ENCODE measurements around the gene POMGNT2.

The POMGNT2 gene

GRCh38 chr3:43113671-43114070 lies 7.8 kb upstream of the POMGNT2 start:
- no peak for DNase-seq
- Histone ChIP-seq H3K27me3 (ENCODE audit: insufficient read depth, low read depth, severe bottlenecking) (no peaks in the 10 kb centered on the region), H3K9me3 (ENCODE audit: severe bottlenecking) (no peaks in the 10 kb centered on the region), H3K27ac (no peak overlapping the region), H3K4me3 (ENCODE audit: low read depth, low read length) (no peak overlapping the region), H3K36me3 (no peaks in the 10 kb centered on the region)
- TF ChIP-seq, protein P1, sequence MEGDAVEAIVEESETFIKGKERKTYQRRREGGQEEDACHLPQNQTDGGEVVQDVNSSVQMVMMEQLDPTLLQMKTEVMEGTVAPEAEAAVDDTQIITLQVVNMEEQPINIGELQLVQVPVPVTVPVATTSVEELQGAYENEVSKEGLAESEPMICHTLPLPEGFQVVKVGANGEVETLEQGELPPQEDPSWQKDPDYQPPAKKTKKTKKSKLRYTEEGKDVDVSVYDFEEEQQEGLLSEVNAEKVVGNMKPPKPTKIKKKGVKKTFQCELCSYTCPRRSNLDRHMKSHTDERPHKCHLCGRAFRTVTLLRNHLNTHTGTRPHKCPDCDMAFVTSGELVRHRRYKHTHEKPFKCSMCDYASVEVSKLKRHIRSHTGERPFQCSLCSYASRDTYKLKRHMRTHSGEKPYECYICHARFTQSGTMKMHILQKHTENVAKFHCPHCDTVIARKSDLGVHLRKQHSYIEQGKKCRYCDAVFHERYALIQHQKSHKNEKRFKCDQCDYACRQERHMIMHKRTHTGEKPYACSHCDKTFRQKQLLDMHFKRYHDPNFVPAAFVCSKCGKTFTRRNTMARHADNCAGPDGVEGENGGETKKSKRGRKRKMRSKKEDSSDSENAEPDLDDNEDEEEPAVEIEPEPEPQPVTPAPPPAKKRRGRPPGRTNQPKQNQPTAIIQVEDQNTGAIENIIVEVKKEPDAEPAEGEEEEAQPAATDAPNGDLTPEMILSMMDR (IDR thresholded peaks at IDR 0.05; ENCODE audit: low read depth, low read length), result no peak

DNA sequence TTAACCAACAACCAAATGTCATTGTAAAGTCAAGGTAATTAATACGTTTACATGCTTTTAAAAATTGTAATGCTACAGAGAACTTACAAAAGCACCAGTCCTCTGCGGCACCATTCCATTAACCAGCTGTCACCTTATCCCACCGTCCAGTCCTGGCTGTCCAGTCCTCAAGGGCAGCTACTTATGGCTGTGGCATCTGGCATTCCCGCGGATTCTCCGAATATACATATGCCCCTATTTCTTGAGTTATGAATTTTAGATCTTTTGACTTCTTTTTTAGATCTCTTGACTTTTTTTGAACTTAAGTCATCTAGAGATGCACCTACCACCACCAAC lies 382 bp upstream of the POMGNT2 start:
- H3K9me3 ChIP-seq (ENCODE audit: severe bottlenecking), result no peaks in the 10 kb centered on the region
- H3K27ac ChIP-seq, result no peak overlapping the region
- TF ChIP-seq, protein P1 (IDR thresholded peaks at IDR 0.05; ENCODE audit: low read depth, low read length), result no peak
- H3K4me3 ChIP-seq (ENCODE audit: low read depth, low read length), result peak overlapping the region; percentile 49
- DNase-seq, result peak; percentile 42
- H3K27me3 ChIP-seq (ENCODE audit: insufficient read depth, low read depth, severe bottlenecking), result no peaks in the 10 kb centered on the region
- no peaks in the 10 kb centered on the region; the same call in 1 of the 2 replicates for H3K36me3 ChIP-seq

DNA sequence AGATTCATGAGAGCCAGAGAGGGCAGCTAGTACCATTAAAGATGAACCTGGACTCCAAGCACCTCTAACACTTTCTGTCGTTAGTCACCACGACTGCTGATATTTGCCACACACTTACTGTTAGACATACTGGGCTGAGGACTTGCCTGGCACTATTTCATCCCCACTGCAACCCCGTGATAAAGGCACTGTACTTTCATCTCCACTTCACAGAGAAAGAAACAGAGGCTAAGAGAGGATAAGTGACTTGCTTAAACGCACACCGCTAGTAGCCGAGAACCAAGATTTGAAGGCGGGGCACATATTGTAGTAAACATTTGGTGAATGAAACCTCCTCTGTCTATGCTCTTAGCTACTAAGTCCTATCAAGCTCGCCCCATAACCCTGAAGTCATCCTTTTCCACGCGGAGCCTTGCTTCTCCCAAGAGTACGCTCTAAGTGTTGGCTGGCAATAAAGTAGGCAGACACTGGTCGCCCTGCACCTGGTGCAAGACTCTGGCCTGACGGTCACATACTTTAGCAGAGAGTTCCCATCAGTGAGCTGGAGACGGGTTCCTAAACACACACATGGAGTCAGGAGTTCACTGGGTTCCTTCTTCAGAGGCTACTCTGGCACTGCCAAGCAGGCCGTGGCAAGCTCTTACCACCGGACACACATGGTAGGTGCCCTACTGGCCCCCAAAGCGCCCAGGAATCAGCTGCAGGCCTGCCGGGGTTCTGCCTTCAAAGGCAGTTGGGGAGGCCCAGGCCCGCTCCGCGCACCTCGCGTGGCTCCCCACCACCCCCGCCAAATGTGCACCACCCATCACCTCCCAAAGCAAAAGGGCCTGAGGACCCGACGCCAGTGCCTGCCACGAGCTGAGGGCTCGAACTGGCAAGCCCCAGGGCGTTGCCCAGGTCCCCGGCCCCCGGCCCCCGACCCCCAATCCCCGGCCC lies 951 bp downstream of the POMGNT2 start:
- TF ChIP-seq, protein P1 (IDR thresholded peaks at IDR 0.05; ENCODE audit: low read depth, low read length), result no peak
- Histone ChIP-seq H3K27ac (no peak overlapping the region), H3K9me3 (ENCODE audit: severe bottlenecking) (no peaks in the 10 kb centered on the region), H3K36me3 (peaks cover 5% of the 10 kb centered on the region; the same call in 1 of the 2 replicates), H3K27me3 (ENCODE audit: insufficient read depth, low read depth, severe bottlenecking) (no peaks in the 10 kb centered on the region), H3K4me3 (ENCODE audit: low read depth, low read length) (peak overlapping the region; percentile 91)
- no peak for DNase-seq

DNA sequence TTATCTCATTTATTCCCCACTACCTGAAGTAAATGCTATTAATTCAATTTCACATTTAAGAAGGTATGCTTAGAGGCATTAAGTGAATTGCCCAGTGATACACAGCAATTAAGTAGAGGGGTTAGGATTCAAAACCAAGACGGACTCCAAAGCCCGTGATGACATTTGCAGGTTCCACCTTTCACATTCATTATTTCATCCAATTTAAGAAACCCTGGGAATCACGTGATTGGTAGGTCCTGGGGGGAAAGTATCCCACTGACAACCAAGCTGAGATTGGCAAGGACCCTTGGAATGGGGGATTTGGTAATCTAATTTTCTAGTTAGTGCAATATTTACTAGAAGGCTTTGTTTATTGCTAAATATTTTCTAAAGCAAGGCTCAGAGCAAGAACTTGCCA lies 1.8 kb downstream of the POMGNT2 start:
- peaks cover 5% of the 10 kb centered on the region; the same call in 1 of the 2 replicates for H3K36me3 ChIP-seq
- no peak for DNase-seq
- H3K27me3 ChIP-seq (ENCODE audit: insufficient read depth, low read depth, severe bottlenecking), result no peaks in the 10 kb centered on the region
- TF ChIP-seq, protein P1 (IDR thresholded peaks at IDR 0.05; ENCODE audit: low read depth, low read length), result no peak
- no peak overlapping the region for H3K27ac ChIP-seq
- H3K9me3 ChIP-seq (ENCODE audit: severe bottlenecking), result no peaks in the 10 kb centered on the region
- H3K4me3 ChIP-seq (ENCODE audit: low read depth, low read length), result no peak overlapping the region

GRCh38 chr3:43102773-43103480 lies 3.0 kb downstream of the POMGNT2 start:
- DNase-seq, result no peak
- Histone ChIP-seq H3K36me3 (peaks cover 5% of the 10 kb centered on the region; the same call in 1 of the 2 replicates), H3K9me3 (ENCODE audit: severe bottlenecking) (no peaks in the 10 kb centered on the region), H3K27ac (no peak overlapping the region), H3K27me3 (ENCODE audit: insufficient read depth, low read depth, severe bottlenecking) (no peaks in the 10 kb centered on the region), H3K4me3 (ENCODE audit: low read depth, low read length) (no peak overlapping the region)
- TF ChIP-seq, protein P1 (IDR thresholded peaks at IDR 0.05; ENCODE audit: low read depth, low read length), result no peak
